ENCODE measurements around the gene ACTR3.

Gene ACTR3

GRCh38 chr2:113966171-113966570 lies 76.3 kb downstream of the ACTR3 start:
- DNase-seq (ENCODE audit: low read depth in 2 of 2): no peak

- DNase-seq (ENCODE audit: low read depth in 2 of 2): no peak
Measured at GRCh38 chr2:113966832-113967231, 76.9 kb downstream of the ACTR3 start.

- no peak for DNase-seq (ENCODE audit: low read depth in 2 of 2)
Measured at GRCh38 chr2:113967272-113967671, 77.4 kb downstream of the ACTR3 start.

GRCh38 chr2:113972766-113973165 lies 82.9 kb downstream of the ACTR3 start:
- DNase-seq (ENCODE audit: low read depth in 2 of 2): no peak

- DNase-seq (ENCODE audit: low read depth in 2 of 2): no peak
Measured at GRCh38 chr2:113973810-113974209, 83.9 kb downstream of the ACTR3 start.

GRCh38 chr2:113974727-113975126 lies 84.8 kb downstream of the ACTR3 start:
- no peak for DNase-seq (ENCODE audit: low read depth in 2 of 2)

GRCh38 chr2:113976277-113976928 lies 86.5 kb downstream of the ACTR3 start:
- DNase-seq (ENCODE audit: low read depth in 2 of 2): no peak

GRCh38 chr2:113977060-113977659 lies 87.3 kb downstream of the ACTR3 start:
- DNase-seq (ENCODE audit: low read depth in 2 of 2): no peak

- no peak for DNase-seq (ENCODE audit: low read depth in 2 of 2)
Measured at GRCh38 chr2:113977660-113978523, 88.0 kb downstream of the ACTR3 start.

- no peak for DNase-seq (ENCODE audit: low read depth in 2 of 2)
Measured at GRCh38 chr2:113978524-113979190, 88.8 kb downstream of the ACTR3 start.

GRCh38 chr2:113979191-113980128 lies 89.6 kb downstream of the ACTR3 start:
- peak; percentile 65 to 84 for DNase-seq (ENCODE audit: low read depth in 2 of 2)

- no peak for DNase-seq (ENCODE audit: low read depth in 2 of 2)
Measured at GRCh38 chr2:113980946-113981345, 91.1 kb downstream of the ACTR3 start.

- DNase-seq (ENCODE audit: low read depth in 2 of 2): no peak
Measured at GRCh38 chr2:113981404-113982134, 91.7 kb downstream of the ACTR3 start.

GRCh38 chr2:113985554-113986397 lies 95.9 kb downstream of the ACTR3 start:
- DNase-seq (ENCODE audit: low read depth in 2 of 2): no peak

GRCh38 chr2:113986762-113987290 lies 96.9 kb downstream of the ACTR3 start:
- DNase-seq (ENCODE audit: low read depth in 2 of 2): no peak

GRCh38 chr2:113992090-113992489 lies 102.2 kb downstream of the ACTR3 start:
- DNase-seq (ENCODE audit: low read depth in 2 of 2): no peak

GRCh38 chr2:113996671-113997594 lies 107.0 kb downstream of the ACTR3 start:
- no peak for DNase-seq (ENCODE audit: low read depth in 2 of 2)

- DNase-seq (ENCODE audit: low read depth in 2 of 2): no peak
Measured at GRCh38 chr2:114001152-114001551, 111.3 kb downstream of the ACTR3 start.

Data from stimulated activated CD4-positive, alpha-beta T cell treated with anti-CD3 and anti-CD28 coated beads, Interleukin-15, amount 100 ng/mL, for 48 hours (primary cell).